KOPT-K1 (cell line): Measurements from ENCODE around the gene PGBD2.

Source experiments
- H3K27ac ChIP-seq: fragments of 200-600 bp; sonication (generic); 2 replicates; pipeline ENCODE4 v1.5.1; 2016; ENCODE audit warnings: antibody characterized with exemption, mild to moderate bottlenecking, low read depth, low read length; ENCODE audit not compliant: poor library complexity, severe bottlenecking
- H3K36me3 ChIP-seq: fragments of 200-600 bp; sonication (generic); 2 replicates; pipeline ENCODE4 v1.5.1; 2017; ENCODE audit warnings: antibody characterized with exemption, mild to moderate bottlenecking, low read length, moderate library complexity; ENCODE audit not compliant: insufficient read depth
- H3K9me3 ChIP-seq: fragments of 200-600 bp; sonication (generic); 2 replicates; pipeline ENCODE4 v1.5.1; 2017; ENCODE audit warnings: antibody characterized with exemption, low read length, mild to moderate bottlenecking; ENCODE audit not compliant: insufficient read depth, poor library complexity, severe bottlenecking

Gene PGBD2, protein sequence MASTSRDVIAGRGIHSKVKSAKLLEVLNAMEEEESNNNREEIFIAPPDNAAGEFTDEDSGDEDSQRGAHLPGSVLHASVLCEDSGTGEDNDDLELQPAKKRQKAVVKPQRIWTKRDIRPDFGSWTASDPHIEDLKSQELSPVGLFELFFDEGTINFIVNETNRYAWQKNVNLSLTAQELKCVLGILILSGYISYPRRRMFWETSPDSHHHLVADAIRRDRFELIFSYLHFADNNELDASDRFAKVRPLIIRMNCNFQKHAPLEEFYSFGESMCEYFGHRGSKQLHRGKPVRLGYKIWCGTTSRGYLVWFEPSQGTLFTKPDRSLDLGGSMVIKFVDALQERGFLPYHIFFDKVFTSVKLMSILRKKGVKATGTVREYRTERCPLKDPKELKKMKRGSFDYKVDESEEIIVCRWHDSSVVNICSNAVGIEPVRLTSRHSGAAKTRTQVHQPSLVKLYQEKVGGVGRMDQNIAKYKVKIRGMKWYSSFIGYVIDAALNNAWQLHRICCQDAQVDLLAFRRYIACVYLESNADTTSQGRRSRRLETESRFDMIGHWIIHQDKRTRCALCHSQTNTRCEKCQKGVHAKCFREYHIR

DNA sequence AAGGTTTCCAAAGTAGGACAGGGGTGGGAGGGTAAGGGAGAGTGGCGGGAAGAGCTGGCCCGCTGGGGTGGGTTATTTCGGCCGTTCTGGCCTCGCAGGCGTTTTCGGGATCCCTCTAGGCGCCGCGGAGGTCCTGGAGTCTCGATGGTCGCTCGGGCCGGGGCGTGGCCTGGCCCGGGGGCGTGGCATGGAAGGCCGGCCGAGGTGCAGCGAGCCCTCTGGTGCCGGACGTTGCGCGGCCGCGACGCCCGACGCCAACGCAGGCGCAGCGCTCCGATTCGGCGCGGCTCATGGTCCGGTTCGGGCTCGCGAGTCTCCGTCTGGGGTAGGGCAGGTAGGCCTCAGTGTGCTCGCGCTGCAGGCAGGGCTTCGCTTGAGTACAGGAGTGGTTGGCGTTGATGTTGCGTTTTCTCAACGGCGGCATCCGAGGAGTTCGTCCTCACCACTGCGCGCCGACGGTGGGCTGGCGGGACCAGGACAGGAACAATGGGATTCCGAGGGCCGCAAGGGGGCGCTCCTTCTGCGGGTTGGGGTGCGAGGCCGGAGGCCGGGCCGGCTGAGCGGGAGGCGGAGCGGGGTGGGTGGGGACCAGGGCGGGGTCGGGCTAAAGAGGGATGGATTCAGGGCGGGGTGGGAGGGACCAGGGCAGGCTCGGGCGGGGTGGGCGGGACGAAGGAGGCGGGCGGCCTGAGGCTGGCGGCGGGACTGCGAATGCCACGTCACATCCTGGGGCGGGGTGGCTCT, at the start of gene PGBD2:
Gene PGBD2, plus strand, starts transcription at position 227 of the 744 bp plus-strand sequence. CDS start 7,628 bp downstream, outside the sequence.
- no peaks in the 10 kb centered on the region for H3K36me3 ChIP-seq
- H3K9me3 ChIP-seq, result no peaks in the 10 kb centered on the region
- H3K27ac ChIP-seq, result peak within 1 kb of the TSS; percentile 93

DNA sequence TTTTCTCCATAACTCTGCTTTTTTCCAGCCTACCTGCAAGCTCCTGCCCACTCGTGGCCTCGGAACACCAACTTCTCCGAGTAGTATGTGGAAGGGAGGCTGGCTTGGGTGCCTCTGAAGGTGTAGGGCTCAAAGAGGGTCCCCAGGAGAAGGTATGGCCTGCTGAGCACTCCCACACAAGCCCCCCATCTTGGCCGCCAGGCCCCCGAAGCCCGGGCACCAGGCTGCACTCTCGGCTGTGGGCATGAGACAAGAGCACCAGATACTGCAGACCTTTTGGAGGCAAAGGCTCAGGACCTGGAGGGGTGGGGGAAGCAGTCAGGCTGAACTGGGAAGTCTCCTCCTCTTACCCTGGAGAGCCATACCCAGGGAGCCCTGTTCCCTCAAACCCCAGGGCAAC, 48.8 kb upstream of the PGBD2 start:
- Histone ChIP-seq H3K27ac (peak overlapping the region; percentile 81), H3K9me3 (no peaks in the 10 kb centered on the region), H3K36me3 (peaks cover 38% of the 10 kb centered on the region)

DNA sequence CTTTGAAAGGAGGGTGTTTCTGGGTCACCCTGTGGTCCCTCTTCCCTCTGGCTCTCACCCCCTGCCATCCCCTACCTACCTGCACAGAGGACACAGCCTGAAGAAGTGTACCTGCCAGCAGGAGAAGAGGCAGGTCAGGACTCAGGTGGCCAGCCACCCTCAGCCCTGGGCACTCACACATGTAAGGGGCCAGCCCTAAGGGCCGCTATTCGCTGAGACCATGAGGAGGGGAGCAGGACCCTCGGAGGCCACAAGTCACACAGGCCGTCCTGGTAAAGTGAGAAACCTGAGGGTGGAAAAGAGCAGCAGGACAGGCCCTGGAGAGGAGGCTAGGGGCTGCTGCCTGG, 48.3 kb upstream of the PGBD2 start:
- Histone ChIP-seq H3K9me3 (no peaks in the 10 kb centered on the region), H3K36me3 (peaks cover 33% of the 10 kb centered on the region), H3K27ac (peak overlapping the region; percentile 81)

DNA sequence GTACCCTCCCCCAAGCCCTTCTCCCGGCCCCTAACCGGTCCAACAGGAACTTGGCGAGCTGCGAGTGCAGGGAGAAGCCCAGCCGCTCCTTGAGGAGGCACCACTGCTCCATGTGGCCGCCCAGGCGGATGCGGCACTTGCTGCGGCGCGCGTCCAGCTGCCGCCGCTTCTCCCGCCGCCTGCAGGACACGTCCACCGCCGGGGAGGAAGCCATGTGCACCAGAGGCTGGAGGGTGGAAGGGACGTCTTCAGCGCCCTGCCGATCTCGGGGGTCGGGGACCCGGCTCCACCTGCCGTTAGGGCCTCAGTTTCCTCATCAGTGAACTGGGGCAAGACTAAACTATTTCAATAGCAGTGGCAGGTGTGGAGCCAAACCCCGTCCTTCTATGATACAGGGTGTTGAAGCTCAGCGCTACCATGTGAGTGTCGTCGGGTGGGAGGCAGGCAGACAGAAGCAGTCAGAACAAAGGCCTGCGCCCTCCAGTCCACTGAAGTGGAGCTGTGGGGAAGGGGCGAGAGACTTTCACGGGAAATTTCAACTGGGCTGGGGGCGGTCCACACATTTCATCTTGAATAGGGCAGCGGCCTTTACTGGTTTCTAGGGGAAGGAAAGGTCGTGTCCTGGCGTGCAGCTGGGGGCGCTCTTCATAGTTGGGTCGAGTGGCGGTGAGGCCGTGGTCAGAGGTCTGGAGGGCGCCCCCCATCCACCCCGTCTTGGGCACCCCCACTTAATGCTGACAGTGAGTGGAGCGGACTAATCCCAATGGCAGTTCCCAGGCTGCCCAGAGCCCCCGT, 47.7 kb upstream of the PGBD2 start:
- Histone ChIP-seq H3K36me3 (peaks cover 28% of the 10 kb centered on the region), H3K9me3 (no peaks in the 10 kb centered on the region), H3K27ac (peak overlapping the region; percentile 81)

DNA sequence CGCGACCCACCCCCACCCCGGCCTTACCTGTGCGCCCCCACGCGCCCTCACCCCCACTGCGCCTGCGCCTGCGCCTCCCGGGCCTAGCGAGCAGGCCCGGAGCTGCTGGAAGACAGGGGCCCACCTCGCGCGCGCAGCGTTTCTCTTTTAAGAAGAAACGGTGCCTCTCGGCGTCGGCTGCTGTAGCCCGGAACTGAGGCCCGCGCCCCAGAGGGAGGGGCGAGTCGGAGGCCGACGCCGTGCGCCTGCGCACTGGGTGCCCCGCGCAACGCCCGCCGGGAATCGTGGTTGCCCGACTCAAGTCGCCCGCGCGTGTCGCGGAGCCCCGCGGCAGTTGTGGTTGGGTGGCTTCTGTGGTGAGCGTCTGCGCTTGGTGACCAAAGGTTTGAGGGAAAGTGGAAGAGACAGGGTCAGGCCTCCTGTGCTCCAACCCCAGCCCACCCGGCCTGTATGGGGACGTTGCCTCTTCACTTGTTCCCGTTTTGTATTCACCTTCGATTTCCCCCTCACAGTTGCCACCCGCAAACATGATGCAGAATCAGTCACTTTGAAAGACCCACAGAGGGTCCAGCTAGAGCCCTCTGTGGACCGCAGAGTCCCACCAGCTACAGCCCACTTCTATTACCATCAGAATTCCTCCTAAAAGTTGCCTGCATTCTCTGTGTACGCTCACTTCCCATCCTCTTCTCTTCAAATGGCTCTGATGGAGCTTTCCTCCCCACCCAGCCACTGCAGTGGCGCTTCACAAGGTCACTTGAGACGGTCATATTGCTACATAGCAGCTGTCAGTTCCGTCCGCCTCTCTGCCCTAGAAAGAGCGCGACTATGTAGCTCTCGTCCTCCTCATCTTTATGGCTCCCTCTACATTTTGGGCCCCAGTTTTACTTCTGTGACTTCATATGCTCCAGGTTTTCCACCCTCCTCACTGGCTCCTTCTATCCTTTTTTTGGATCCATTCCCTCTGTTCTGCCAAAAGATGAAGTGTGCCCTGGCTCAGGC, 46.8 kb upstream of the PGBD2 start, which contains the start of gene ZNF692:
Gene ZNF692, minus strand, starts transcription at position 195 of the 999 bp plus-strand sequence. CDS start 776 bp downstream, outside the sequence.
- Histone ChIP-seq H3K27ac (peak within 1 kb of the TSS; percentile 81), H3K9me3 (no peaks in the 10 kb centered on the region), H3K36me3 (peaks cover 19% of the 10 kb centered on the region)

DNA sequence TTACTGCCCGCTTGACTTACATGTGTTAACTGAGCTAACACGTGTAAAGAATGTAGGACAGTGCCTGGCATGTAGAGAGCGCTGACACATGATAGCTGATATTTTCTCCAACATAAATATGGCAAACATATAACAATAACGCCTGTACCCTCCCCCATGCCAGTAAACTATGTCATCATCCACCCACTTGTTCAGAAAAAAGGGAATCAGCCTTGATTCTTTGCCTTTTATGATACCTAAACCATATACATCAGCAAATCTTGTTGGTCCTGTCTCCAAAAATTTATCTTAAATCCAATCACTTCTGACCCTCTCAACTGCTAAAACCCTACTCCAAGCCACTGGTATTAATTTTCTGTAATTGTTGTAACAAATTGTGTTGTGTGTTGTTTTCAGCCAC, 46.0 kb upstream of the PGBD2 start:
- Histone ChIP-seq H3K27ac (no peak overlapping the region), H3K36me3 (peaks cover 11% of the 10 kb centered on the region), H3K9me3 (no peaks in the 10 kb centered on the region)

DNA sequence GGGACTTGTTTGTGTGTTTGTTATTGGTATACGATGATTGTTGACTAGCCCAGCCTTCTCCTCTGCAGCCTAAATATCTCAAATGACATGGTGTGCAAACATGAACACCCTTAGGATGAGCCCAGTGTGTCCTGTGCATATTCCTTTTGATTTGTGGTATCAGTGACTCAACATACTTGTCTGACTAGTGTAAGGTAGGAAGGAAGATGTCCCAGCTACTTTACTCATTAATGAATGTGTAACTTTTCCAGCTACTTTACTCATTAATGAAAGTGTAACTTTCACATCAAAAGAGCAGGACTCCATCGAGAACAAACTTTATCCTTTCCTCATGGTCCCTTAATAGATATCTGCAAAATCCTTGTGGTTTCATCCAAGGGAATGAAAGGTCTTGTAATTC, 44.4 kb upstream of the PGBD2 start:
- H3K36me3 ChIP-seq, result no peaks in the 10 kb centered on the region
- H3K9me3 ChIP-seq, result no peaks in the 10 kb centered on the region
- no peak overlapping the region for H3K27ac ChIP-seq

DNA sequence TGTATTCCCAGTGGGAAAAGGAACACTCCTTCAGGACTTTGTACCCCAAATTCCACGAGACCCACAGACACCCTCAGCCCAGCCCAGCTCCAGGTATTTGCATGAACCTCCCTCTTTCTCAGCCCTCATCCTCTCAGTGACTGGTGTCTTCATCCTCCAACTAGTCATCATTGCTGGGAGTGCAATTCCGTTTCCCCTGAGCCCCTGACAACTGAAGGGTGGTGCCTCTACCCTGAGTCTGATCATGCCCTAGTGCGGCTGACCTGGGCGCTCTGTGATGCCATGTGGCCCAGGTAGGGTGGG, 43.4 kb upstream of the PGBD2 start:
- Histone ChIP-seq H3K27ac (peak overlapping the region; percentile 61), H3K36me3 (no peaks in the 10 kb centered on the region), H3K9me3 (no peaks in the 10 kb centered on the region)

DNA sequence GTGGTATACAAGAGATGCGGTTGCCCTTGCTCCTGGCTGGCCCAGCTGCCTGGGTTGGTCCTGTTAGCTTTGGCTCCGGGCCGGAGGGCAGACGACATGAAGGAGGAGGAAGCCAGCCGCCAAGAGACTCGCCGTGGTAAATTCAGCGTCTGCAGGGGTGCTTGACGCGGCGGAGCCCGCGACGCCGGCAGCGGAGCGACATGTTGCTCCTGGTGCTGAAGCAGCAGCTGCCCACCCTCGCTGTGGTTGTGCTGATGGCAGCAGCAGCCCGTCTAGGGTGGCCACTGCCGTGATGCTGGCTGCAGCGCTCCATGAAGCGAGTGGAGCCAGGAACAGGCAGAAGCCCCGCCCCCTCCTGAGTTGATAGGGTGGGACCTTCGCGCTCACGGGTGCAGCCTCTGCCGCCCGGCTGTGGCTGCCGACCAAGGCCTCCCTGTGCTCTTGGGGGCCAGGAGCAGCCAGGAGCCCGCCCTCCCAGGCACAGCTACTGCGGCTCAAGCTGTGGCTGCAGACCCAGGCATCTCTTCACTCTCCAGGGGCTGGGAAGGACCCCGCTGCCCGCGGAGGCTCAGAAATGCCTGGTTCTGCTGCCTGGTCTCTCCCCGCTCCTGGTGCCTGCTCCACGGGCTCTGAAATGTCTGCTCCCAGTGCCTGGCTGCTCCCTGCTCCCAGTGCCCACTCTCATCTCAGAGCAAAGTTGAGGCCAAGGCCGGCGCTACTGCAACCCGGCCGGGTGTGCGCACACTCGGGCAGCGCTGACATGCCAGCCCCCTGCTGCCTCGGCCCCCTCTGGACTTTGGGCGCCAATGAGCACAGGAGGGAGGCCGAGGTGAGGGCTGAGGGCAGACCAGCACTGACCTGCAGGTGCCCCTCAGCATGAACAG, 42.8 kb upstream of the PGBD2 start:
- Histone ChIP-seq H3K9me3 (no peaks in the 10 kb centered on the region), H3K27ac (peak overlapping the region; percentile 61), H3K36me3 (no peaks in the 10 kb centered on the region)

DNA sequence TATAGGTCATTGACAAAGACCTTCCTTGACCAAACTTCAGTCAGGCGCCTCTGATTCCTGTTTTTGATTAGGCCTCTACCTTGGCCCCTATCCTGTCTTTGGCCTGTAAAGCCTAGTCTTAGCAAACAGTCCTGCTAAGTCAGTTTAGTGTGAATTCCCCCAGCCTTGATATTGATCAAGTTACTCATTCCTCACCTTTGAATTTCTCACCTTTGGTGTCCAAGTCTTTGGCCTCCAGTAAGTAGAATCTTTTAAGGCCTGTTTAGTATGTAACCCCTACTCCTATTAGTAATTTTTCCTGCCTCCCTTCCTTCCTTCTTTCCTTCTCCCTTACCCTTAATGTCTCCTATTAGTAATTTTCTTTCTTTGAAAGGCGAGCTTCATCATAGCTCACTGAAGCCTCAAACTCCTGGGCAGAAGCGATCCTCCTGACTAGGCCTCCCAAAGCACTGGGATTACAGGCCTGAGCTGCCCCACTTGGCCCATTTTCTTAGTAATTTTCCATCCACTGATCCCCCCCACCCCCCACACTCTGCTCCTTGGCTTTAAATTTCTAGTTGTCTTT, 34.1 kb upstream of the PGBD2 start:
- Histone ChIP-seq H3K9me3 (no peaks in the 10 kb centered on the region), H3K27ac (no peak overlapping the region), H3K36me3 (no peaks in the 10 kb centered on the region)

DNA sequence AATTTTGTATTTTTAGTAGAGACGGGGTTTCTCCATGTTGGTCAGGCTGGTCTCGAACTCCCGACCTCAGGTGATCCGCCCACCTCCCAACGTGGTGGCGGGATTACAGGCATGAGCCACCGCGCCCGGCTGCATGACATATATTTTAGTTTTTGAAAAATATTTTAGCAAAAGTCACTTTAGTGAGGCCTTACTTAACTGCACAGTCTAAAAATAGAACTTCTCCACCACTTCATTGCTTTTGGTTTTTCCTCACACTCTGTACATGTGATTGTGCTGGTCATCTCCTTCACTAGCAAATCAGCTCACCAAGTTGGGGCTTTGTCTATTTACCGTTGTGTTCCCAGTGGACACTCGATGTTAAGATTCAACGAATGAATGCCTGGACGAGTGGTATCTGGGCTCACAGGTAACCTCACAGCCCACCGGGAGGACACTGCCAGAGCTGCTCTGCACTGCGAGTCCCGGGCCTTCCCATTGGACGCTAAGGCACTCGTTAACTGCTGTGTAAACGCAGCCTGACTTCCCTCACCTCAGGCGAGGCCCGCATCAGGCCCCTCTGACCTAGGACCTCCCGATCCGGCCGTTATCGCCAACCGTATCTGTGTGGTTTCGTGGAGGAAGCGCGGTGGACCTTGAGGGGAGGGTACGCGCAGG, 33.2 kb upstream of the PGBD2 start:
- peak overlapping the region; percentile 73 for H3K27ac ChIP-seq
- H3K36me3 ChIP-seq, result no peaks in the 10 kb centered on the region
- H3K9me3 ChIP-seq, result no peaks in the 10 kb centered on the region

DNA sequence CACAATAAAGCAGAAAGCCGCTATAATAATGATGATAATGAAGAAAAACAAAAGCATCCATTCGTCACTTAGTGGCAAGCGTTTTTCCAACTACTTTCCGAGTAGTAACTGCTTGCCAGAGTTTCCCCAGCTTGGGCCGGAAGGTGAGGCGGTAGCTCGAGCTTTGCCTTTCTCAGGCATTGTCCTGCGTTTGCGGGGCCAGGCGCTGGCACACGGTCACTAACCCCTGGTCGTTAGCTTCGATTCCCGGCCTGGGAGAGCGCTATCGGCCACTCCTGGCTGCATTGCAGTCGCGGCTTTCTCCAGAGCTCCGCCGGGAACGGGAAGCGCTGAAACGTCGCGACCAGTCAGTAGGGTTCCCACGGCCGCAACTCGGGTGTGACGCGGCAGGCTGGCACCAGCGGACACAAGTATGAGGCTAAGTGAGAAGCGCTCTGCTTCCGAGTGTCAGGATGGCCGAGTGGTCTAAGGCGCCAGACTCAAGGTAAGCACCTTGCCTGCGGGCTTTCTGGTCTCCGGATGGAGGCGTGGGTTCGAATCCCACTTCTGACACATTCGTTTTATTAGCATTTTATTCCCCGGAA, 32.5 kb upstream of the PGBD2 start:
- Histone ChIP-seq H3K36me3 (no peaks in the 10 kb centered on the region), H3K27ac (peak overlapping the region; percentile 73), H3K9me3 (no peaks in the 10 kb centered on the region)
